ENCODE data around the gene FKBP15. TPM values are rescaled to one million over a fixed set of nuclear protein-coding genes. Genes with fewer than 3 reads are reported as not detected.

The FKBP15 gene
- polyA plus RNA-seq, 1 donor (not counting 4 experiments of a cell fraction or from before 2014, with no cell fraction given) = 22.4 TPM

GRCh38 chr9:113205861-113206260, 15.2 kb downstream of the FKBP15 start:
- H3K4me1 ChIP-seq (ENCODE audit: control insufficient read depth, extremely low read depth, insufficient read depth, low read length) = no peaks in the 10 kb centered on the region
- no peak overlapping the region for H3K4me3 ChIP-seq (ENCODE audit: control insufficient read depth in 2 of 3, extremely low read depth in 1 of 3, insufficient read depth in 2 of 3, low read depth in 1 of 3, low read length in 3 of 3)
- no peak for FAIRE-seq
- dilution Hi-C loops (cut with MboI; ENCODE audit: extremely low pct_ligation_motif_present, low sequenced_read_pairs) = no loop called here
- no peak overlapping the region for H3K4me2 ChIP-seq (ENCODE audit: control insufficient read depth, extremely low read depth, insufficient read depth, low read depth, low read length)
- no peak for DNase-seq (ENCODE audit: low read depth, low spot score)
- H4K20me1 ChIP-seq (ENCODE audit: control insufficient read depth, extremely low read depth, insufficient read depth, low read length) = no peaks in the 10 kb centered on the region
- H3K79me2 ChIP-seq (ENCODE audit: control insufficient read depth, insufficient read depth, low read length) = no peaks in the 10 kb centered on the region
- H3K27me3 ChIP-seq (ENCODE audit: control insufficient read depth, extremely low read depth, insufficient read depth, low read length) = no peaks in the 10 kb centered on the region
- H2AFZ ChIP-seq (ENCODE audit: control insufficient read depth, low read length) = no peak overlapping the region
- no peaks in the 10 kb centered on the region for H3K9me3 ChIP-seq (ENCODE audit: control insufficient read depth, low read depth, low read length)
- no peaks in the 10 kb centered on the region for H3K9me1 ChIP-seq (ENCODE audit: control insufficient read depth, extremely low read depth, insufficient read depth, low read length)
- H3K27ac ChIP-seq (ENCODE audit: control insufficient read depth, insufficient read depth, low read length) = no peak overlapping the region
- TF ChIP-seq, protein P1, sequence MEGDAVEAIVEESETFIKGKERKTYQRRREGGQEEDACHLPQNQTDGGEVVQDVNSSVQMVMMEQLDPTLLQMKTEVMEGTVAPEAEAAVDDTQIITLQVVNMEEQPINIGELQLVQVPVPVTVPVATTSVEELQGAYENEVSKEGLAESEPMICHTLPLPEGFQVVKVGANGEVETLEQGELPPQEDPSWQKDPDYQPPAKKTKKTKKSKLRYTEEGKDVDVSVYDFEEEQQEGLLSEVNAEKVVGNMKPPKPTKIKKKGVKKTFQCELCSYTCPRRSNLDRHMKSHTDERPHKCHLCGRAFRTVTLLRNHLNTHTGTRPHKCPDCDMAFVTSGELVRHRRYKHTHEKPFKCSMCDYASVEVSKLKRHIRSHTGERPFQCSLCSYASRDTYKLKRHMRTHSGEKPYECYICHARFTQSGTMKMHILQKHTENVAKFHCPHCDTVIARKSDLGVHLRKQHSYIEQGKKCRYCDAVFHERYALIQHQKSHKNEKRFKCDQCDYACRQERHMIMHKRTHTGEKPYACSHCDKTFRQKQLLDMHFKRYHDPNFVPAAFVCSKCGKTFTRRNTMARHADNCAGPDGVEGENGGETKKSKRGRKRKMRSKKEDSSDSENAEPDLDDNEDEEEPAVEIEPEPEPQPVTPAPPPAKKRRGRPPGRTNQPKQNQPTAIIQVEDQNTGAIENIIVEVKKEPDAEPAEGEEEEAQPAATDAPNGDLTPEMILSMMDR (optimal IDR thresholded peaks at IDR 0.05 in 1 of 3, IDR thresholded peaks at IDR 0.05 in 1 of 3, conservative IDR thresholded peaks at IDR 0.05 in 1 of 3; ENCODE audit: extremely low read depth in 1 of 3, insufficient read depth in 2 of 3, low read length in 3 of 3) = no peak
- TF ChIP-seq EZH2 (IDR thresholded peaks at IDR 0.05; ENCODE audit: low read length) = no peak
- H3K9ac ChIP-seq (ENCODE audit: control insufficient read depth, extremely low read depth, insufficient read depth, low read length) = no peak overlapping the region
- peaks cover 15 to 16% of the 10 kb centered on the region in 2 experiments for H3K36me3 ChIP-seq (ENCODE audit: control insufficient read depth in 2 of 2, extremely low read depth in 1 of 2, insufficient read depth in 2 of 2, low read length in 2 of 2)

GRCh38 chr9:113205432-113205831, 15.6 kb downstream of the FKBP15 start:
- FAIRE-seq (no peak), DNase-seq (ENCODE audit: low read depth, low spot score) (no peak)
- H3K79me2 ChIP-seq (ENCODE audit: control insufficient read depth, insufficient read depth, low read length) = no peaks in the 10 kb centered on the region
- dilution Hi-C loops (cut with MboI; ENCODE audit: extremely low pct_ligation_motif_present, low sequenced_read_pairs) = no loop called here
- TF ChIP-seq, protein P1 (optimal IDR thresholded peaks at IDR 0.05 in 1 of 3, IDR thresholded peaks at IDR 0.05 in 1 of 3, conservative IDR thresholded peaks at IDR 0.05 in 1 of 3; ENCODE audit: extremely low read depth in 1 of 3, insufficient read depth in 2 of 3, low read length in 3 of 3) = no peak
- TF ChIP-seq EZH2 (IDR thresholded peaks at IDR 0.05; ENCODE audit: low read length) = no peak
- no peaks in the 10 kb centered on the region for H4K20me1 ChIP-seq (ENCODE audit: control insufficient read depth, extremely low read depth, insufficient read depth, low read length)
- H2AFZ ChIP-seq (ENCODE audit: control insufficient read depth, low read length) = no peak overlapping the region
- no peaks in the 10 kb centered on the region for H3K4me1 ChIP-seq (ENCODE audit: control insufficient read depth, extremely low read depth, insufficient read depth, low read length)
- H3K36me3 ChIP-seq (ENCODE audit: control insufficient read depth in 2 of 2, extremely low read depth in 1 of 2, insufficient read depth in 2 of 2, low read length in 2 of 2) = peaks cover 15 to 16% of the 10 kb centered on the region in 2 experiments
- no peaks in the 10 kb centered on the region for H3K9me1 ChIP-seq (ENCODE audit: control insufficient read depth, extremely low read depth, insufficient read depth, low read length)
- no peak overlapping the region for H3K27ac ChIP-seq (ENCODE audit: control insufficient read depth, insufficient read depth, low read length)
- H3K9ac ChIP-seq (ENCODE audit: control insufficient read depth, extremely low read depth, insufficient read depth, low read length) = no peak overlapping the region
- no peak overlapping the region for H3K4me3 ChIP-seq (ENCODE audit: control insufficient read depth in 2 of 3, extremely low read depth in 1 of 3, insufficient read depth in 2 of 3, low read depth in 1 of 3, low read length in 3 of 3)
- no peaks in the 10 kb centered on the region for H3K27me3 ChIP-seq (ENCODE audit: control insufficient read depth, extremely low read depth, insufficient read depth, low read length)
- no peak overlapping the region for H3K4me2 ChIP-seq (ENCODE audit: control insufficient read depth, extremely low read depth, insufficient read depth, low read depth, low read length)
- H3K9me3 ChIP-seq (ENCODE audit: control insufficient read depth, low read depth, low read length) = no peaks in the 10 kb centered on the region
